Activated CD8-positive, alpha-beta memory T cell treated with anti-CD3 and anti-CD28 coated beads, Interleukin-2, amount 10 ng/mL, durations not matched to agents 7 days and 5 days (primary cell): Measurements from ENCODE around the gene PVALEF. TPM values are rescaled to one million over a fixed set of nuclear protein-coding genes. Genes with fewer than 3 reads are reported as not detected.

Source experiments
- ATAC-seq: fragments of 150-1000 bp; cut with Tn5 transposase; one replicate; pipeline ENCODE4 v1.10.0; 2021; ENCODE audit warnings: moderate library complexity
- CTCF ChIA-PET: fragments of 350-600 bp; sonication (Branson Sonifier 250); formaldehyde crosslinking; loops from one replicate; lab custom pipeline; 2021; ENCODE audit warnings: antibody characterized with exemption; lab: Charles Lee
- DNase-seq: peaks from one replicate; pipeline ENCODE4 v3.0.0-alpha.2; 2020
- H3K27ac Mint-ChIP-seq: one replicate; pipeline ENCODE4 v1.8.0; 2021; ENCODE audit warnings: mild to moderate bottlenecking, mixed read lengths
- H3K27me3 Mint-ChIP-seq: one replicate; pipeline ENCODE4 v1.8.0; 2021; ENCODE audit warnings: mixed read lengths
- H3K36me3 Mint-ChIP-seq: one replicate; pipeline ENCODE4 v1.8.0; 2021; ENCODE audit warnings: mild to moderate bottlenecking, mixed read lengths
- H3K4me1 Mint-ChIP-seq: one replicate; pipeline ENCODE4 v1.8.0; 2021; ENCODE audit warnings: mixed read lengths
- H3K4me3 Mint-ChIP-seq: one replicate; pipeline ENCODE4 v1.8.0; 2021; ENCODE audit warnings: mild to moderate bottlenecking, moderate library complexity, mixed read lengths
- H3K9me3 Mint-ChIP-seq: one replicate; pipeline ENCODE4 v1.8.0; 2022; ENCODE audit warnings: low read depth, mixed read lengths
- microRNA-seq: library from miRNA; unstranded; fragments of <30 nt; microRNA quantifications from one replicate; pipeline ENCODE4 v1.2.0, GENCODE V29; 2022
- total RNA-seq, 2 experiments: library from RNA; stranded (reverse); gene quantifications; one replicate each; pipeline ENCODE4 v1.2.3, GENCODE V29; 2021

The PVALEF gene
- total RNA-seq, 2 experiments from 2014 or later: not detected

- H3K4me1 Mint-ChIP-seq: peaks cover 12% of the 10 kb centered on the region
- H3K27ac Mint-ChIP-seq: no peak overlapping the region
- no peaks in the 10 kb centered on the region for H3K27me3 Mint-ChIP-seq
- CTCF ChIA-PET: interaction anchor here (2.6 kb wide), 1 partner anchor 10 kb away, joined by 8 read pairs; the partner anchor contains the start of genes NDUFAF8 and TEPSIN
- no peak for ATAC-seq
- DNase-seq: no peak
- H3K9me3 Mint-ChIP-seq: no peaks in the 10 kb centered on the region
- H3K36me3 Mint-ChIP-seq: peaks cover 9% of the 10 kb centered on the region
- H3K4me3 Mint-ChIP-seq: no peak overlapping the region
Measured at GRCh38 chr17:81228420-81228819, 63.1 kb downstream of the PVALEF start.

GRCh38 chr17:81228834-81229665, 63.7 kb downstream of the PVALEF start:
- Mint-ChIP-seq H3K4me3 (no peak overlapping the region), H3K4me1 (peaks cover 6% of the 10 kb centered on the region), H3K9me3 (no peaks in the 10 kb centered on the region), H3K27ac (no peak overlapping the region), H3K36me3 (peaks cover 9% of the 10 kb centered on the region), H3K27me3 (no peaks in the 10 kb centered on the region)
- ATAC-seq (no peak), DNase-seq (no peak)
- CTCF ChIA-PET: interaction anchor here (2.6 kb wide), 1 partner anchor 9 kb away, joined by 8 read pairs; the partner anchor contains the start of genes NDUFAF8 and TEPSIN

- Mint-ChIP-seq H3K27me3 (no peaks in the 10 kb centered on the region), H3K4me1 (peaks cover 6% of the 10 kb centered on the region), H3K9me3 (no peaks in the 10 kb centered on the region), H3K36me3 (peaks cover 9% of the 10 kb centered on the region), H3K27ac (no peak overlapping the region), H3K4me3 (no peak overlapping the region)
- CTCF ChIA-PET: interaction anchor here (2.6 kb wide), 1 partner anchor 9 kb away, joined by 8 read pairs; the partner anchor contains the start of genes NDUFAF8 and TEPSIN
- DNase-seq: no peak
- no peak for ATAC-seq
Measured at GRCh38 chr17:81229666-81229920, 64.3 kb downstream of the PVALEF start.

- H3K4me1 Mint-ChIP-seq: peaks cover 6% of the 10 kb centered on the region
- ATAC-seq (no peak), DNase-seq (no peak)
- no peaks in the 10 kb centered on the region for H3K9me3 Mint-ChIP-seq
- H3K27me3 Mint-ChIP-seq: no peaks in the 10 kb centered on the region
- CTCF ChIA-PET: interaction anchor here (2.6 kb wide), 1 partner anchor 8 kb away, joined by 8 read pairs; the partner anchor contains the start of genes NDUFAF8 and TEPSIN
- H3K4me3 Mint-ChIP-seq: no peak overlapping the region
- no peak overlapping the region for H3K27ac Mint-ChIP-seq
- peaks cover 9% of the 10 kb centered on the region for H3K36me3 Mint-ChIP-seq
Measured at GRCh38 chr17:81230043-81230820, 64.9 kb downstream of the PVALEF start.

- DNase-seq: no peak
- Mint-ChIP-seq H3K4me1 (peaks cover 7% of the 10 kb centered on the region), H3K27me3 (no peaks in the 10 kb centered on the region), H3K36me3 (peaks cover 9% of the 10 kb centered on the region), H3K4me3 (no peak overlapping the region), H3K27ac (no peak overlapping the region), H3K9me3 (no peaks in the 10 kb centered on the region)
- no peak for ATAC-seq
- CTCF ChIA-PET: interaction anchor here (0.5 kb wide), 1 partner anchor 92 kb away, joined by 3 read pairs; no protein-coding TSS in a partner anchor
Measured at GRCh38 chr17:81231121-81231645, 65.9 kb downstream of the PVALEF start.

GRCh38 chr17:81231766-81232581, 66.7 kb downstream of the PVALEF start:
- Mint-ChIP-seq H3K9me3 (no peaks in the 10 kb centered on the region), H3K4me1 (peaks cover 7% of the 10 kb centered on the region)

More at GRCh38 chr17:81231766-81232581, 66.7 kb downstream of the PVALEF start:
- H3K4me3 Mint-ChIP-seq: no peak overlapping the region
- no peaks in the 10 kb centered on the region for H3K27me3 Mint-ChIP-seq
- CTCF ChIA-PET: interaction anchor here (0.5 kb wide), 1 partner anchor 91 kb away, joined by 3 read pairs; no protein-coding TSS in a partner anchor
- H3K36me3 Mint-ChIP-seq: peaks cover 9% of the 10 kb centered on the region
- no peak overlapping the region for H3K27ac Mint-ChIP-seq
- ATAC-seq: no peak
- DNase-seq: no peak

Small RNA genes lying within 50 kb of the gene (microRNA-seq; reads per million reads assigned to microRNA genes)
- gene MIR1250: not detected
- not detected for gene MIR3065
- gene MIR338: not detected
- not detected for gene MIR657

Other genes with a start within 250 kb of the PVALEF start
- gene CHMP6, start 173.7 kb upstream of the PVALEF start, total RNA-seq: 10 to 100 TPM; 29.8 to 34.6 TPM
- 1 to 10 TPM; 4.8 to 7.0 TPM for gene BAIAP2, start 130.4 kb upstream of the PVALEF start, total RNA-seq
- under 1 TPM; 0.06 to 0.26 TPM for gene AATK, start 714 bp downstream of the PVALEF start, total RNA-seq
- gene CEP131, start 57.5 kb downstream of the PVALEF start, total RNA-seq: 10 to 100 TPM; 13.6 to 20.6 TPM
- gene TEPSIN, start 73.5 kb downstream of the PVALEF start, total RNA-seq: 10 to 100 TPM; 53.6 to 56.3 TPM
- gene NDUFAF8, start 73.8 kb downstream of the PVALEF start, total RNA-seq: 10 to 100 TPM; 41.6 to 53.7 TPM
- gene SLC38A10, start 129.8 kb downstream of the PVALEF start, total RNA-seq: 10 to 100 TPM; 81.7 to 88.7 TPM
- under 1 TPM; 0.23 to 0.64 TPM for gene BAHCC1, start 229.9 kb downstream of the PVALEF start, total RNA-seq